GM21381 (cell line): ENCODE measurements around the gene DENND4A.
"Not testable (repeated sequence)": the region's sequence is repeated elsewhere in the genome, so short reads cannot be mapped to it uniquely, and the experiment has no call there.

Experiments used
- ATAC-seq: cut with Tn5 transposase; IDR thresholded peaks from one replicate; pipeline ENCODE4 v1.9.1; 2021; ENCODE audit warnings: mild to moderate bottlenecking, moderate library complexity; ENCODE audit not compliant: unreplicated experiment

DENND4A gene

DNA sequence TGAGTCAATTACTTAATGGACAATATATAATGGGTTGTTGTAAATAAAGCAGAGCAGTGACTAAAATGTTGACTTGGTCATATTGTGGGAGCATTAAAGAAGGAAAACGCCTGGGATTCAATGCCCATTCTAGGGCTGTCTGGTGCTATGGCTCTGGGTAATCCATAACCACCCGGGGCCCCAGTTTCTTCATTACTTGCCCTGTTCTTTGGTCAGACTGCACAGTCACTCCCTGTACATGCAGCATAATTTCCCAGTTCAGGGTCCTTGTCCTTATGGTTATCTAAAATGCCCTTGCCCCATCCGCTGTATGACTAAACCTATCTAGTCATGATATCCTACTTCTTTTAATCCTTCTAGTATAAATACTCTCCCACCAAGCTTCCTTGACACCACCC lies 27.5 kb upstream of the DENND4A start:
- no peak for ATAC-seq

DNA sequence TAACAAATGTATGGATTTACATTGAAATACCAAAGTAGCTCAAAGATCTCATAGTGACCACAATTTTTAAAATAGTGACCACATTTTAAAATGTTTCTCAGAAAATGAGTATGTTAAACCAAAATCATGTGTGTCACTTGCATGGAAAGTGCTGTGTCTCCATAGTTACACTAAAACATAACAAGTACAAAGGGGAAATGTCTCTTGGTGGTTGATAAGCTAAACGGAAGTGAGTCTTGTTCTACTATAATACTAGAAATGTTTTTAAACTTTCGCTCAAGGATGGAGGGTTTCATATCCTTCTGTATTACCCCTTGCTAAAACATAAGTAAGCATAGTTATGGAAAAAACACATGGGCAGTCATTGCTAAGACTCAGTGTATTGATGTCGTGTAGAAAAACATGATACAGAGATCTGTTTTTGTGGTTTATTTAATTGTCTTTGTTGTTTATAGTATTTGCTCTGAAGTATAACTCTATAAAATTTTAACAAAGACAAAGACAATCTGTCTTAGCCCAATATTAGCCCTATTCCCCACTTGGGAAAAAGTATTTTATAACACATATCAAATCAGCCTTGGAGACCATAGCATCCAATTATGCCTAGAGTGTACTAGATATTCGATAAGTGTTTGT lies 27.0 kb upstream of the DENND4A start:
- peak; percentile 64 for ATAC-seq

DNA sequence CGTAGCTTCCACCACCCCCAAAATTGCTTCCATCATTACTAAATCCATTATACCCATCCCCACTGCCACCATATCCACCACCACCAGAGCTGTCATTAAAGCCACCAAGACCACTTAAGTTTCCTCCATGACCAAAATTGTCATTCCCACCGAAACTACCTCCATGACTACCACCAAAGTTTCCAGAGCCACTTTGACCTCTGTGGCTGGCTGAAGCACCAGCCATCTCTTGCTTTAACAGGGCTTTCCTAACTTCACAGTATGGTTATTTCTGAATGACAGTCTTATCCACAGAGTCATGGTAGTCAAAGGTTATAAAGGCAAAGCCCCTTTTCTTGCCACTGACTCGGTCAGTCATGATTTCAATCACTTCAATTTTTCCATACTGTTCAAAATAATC lies 24.3 kb upstream of the DENND4A start:
- no peak for ATAC-seq

DNA sequence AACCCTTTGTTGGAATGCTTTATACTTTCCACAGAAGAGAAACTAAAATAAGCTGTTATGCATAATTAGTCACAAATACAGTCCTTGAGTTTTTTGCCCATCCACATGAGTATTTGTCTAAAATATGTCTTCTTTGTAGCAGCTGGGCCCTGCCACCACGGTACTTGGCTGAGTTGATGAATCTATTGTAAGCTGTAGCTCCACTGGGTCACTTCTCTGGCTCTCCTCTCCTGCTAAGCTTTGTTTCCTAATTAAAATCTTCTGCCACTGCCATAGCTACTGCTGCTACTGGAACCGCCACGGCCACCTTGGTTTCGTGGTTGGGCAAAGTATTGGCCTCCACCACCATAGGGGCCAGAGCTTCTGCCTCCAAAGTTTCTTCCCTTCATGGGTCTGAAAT lies 23.9 kb upstream of the DENND4A start:
- not testable (repeated sequence) for ATAC-seq

DNA sequence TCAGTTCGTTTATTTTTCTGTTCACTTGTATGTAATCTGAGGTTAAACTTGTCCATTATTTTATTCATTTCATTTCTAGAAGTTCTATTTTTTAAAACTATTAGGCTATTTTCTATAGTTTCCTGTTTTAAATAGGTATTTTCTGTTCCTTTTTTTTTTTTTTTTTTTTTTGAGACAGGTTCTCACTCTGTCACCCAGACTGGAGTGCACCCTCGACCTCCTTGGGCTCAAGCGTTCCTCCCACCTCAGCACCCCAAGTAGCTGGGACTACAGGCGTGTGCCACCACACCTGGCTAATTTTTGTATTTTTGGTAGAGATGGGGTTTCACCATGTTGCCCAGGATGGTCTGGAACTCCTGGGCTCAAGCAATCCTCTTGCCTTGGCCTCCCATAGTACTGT lies 22.2 kb upstream of the DENND4A start:
- not testable (repeated sequence) for ATAC-seq

DNA sequence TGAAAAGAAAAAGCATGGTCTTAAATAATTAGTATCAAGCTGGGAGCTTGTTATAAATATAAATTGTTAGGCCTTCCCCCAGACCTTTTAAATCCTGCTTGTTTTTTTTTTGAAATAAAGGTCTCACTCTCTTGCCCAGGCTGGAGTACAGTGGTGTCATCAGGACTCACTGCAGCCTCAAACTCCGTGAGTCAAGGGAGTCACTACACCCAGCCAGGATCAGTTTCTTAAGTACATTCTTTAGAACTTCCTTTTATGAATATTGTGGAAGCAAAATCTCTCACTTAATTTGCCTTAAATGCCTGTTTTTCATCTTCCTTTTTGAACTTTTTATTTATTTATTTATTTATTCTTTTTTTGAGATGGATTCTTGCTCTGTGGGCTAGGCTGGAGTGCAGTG lies 20.8 kb upstream of the DENND4A start:
- no peak for ATAC-seq

DNA sequence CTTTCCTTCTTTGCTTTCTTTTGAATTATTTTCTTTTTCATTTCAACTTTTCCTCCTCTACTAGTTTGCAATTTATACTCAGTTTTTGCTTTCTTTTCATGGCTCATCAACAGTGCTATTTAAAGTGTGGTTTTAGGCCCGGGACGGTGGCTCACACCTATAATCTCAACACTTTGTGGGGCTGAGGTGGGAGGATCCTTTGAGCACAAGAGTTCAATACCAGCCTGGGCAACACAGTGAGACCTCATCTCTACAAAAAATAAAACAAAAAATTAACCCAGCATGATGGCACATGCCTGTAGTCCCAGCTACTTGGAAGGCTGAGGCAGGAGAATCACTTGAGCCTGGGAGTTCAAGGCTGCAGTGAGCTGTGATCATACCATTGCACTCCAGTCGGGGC lies 20.4 kb upstream of the DENND4A start:
- no peak for ATAC-seq

DNA sequence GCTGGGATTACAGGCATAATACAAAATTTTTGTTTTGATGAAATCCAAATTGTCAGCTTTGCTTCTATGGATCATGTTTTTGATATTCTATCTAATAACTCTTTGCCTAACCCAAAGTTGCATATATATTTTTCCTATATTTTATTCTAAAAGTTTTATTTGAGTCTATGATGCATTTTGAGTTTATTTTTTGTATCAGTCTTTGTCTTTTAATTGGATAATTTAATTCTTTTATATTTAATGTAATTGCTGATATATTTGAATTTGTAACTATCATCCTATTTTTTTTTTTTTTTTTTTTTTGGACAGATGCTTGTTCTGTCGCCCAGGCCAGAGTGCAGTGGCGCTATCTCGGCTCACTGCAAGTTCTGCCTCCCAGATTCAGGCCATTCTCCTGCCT lies 19.7 kb upstream of the DENND4A start:
- no peak for ATAC-seq

DNA sequence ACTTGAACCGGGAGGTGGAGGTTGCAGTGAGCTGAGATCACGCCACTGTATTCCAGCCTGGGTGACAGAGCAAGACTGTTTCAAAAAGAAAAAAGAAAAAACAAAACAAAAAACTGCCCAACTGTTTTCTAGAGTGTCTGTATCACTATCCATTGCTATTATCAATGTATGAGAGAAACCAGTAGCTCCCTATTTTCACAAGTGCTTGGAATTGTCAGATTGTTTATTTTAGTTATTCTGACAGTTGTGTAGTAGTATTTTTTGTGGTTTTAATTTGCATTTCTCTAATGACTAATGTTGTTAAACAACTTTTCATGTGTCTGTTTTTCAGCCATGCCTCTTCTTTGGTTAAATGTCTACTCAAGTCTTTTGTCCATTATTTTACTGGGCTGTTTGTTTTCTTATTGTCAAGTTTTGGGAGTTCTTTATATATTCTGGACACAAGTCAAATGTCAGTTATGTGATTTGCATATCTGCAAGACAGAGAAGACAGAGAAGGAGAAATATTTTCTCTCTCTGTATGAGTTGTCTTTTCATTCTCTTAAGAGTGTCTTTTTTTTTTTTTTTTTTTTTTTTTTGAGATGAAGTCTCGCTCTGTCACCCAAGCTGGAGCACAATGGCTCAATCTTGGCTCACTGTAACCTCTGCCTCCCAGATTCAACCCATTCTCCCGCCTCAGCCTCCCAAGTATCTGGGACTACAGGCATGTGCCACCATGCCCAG lies 19.1 kb upstream of the DENND4A start:
- not testable (repeated sequence) for ATAC-seq

DNA sequence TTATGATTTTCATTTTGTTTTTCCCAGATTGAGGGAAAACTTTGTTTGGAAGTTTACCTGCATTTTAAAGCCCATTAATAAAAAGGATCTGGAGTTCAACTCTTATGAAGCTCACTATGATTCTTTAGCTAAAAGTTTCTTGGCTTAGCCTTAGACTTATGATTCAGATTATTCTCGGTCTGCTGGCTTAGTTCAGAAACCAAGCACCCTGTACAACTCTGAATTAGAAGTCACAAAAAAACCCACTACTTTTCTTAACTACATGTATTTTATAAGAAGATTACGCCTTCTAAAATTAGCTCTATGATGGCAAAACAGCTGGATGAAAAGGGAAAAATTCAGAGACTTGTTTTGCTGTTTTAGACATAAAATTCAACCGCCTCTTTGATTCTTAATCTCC lies 14.3 kb upstream of the DENND4A start:
- ATAC-seq, result no peak

DNA sequence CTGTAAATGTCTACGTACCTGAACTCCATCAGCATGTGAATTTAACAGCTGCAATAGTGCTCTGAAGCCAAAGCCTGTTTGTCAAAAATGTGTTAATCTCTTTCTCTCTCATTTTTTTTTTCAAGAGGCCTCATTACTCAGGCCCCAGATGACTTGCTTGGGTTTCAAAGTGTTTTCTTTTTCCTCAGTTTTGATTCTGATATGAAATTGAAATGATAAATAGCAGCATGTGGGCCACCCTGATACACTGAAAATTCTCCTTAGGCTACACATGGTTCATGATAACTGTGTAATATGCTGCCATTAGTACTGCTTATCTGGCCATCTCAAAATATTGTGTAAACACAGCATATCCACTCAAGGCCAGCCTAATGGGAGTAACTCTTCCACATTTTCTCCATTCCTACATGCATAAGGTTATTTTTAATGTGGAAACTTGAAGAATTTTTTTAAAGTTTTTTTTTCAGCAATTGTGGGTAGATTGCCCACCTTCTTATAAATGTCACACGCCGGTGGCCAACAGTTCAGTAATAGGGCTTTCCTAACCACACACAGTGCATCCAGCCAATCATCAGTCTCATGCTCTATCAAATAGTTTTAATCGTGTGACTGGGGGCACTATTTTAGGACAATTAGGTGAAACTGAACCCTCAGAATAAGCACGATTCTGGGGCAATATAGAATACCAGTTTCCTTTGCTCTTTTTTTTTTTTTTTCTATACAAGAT lies 13.1 kb upstream of the DENND4A start:
- no peak for ATAC-seq

DNA sequence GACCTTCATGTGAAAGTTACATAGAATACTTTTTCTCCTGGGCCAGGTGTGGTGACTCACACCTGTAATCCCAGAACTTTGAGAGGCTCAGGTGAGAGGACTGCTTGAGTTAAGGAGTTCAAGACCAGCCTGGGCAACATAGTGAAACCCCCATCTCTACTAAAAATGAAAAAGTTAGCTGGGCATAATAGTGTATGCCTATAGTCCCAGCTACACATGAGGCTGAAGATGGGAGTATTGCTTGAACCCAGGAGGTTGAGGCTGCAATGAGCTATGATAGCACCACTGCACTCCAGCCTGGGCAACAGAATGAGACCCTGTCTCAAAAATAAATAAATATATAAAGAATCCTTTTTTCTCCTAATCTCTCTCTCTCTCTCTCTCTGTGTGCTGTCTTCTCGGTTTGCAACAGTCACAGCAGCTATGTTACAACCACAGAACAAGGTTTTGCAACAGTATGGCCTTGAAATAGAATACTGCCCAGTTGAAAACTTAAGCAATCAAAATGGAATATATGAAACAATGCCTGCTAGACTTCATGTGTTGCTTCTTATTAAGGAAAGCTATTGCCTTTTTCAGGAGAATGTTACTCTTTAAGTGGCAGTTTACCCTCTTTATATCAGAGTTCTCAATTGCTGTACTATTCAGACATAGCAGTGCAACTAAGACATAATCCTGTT lies 12.3 kb upstream of the DENND4A start:
- ATAC-seq, result no peak

DNA sequence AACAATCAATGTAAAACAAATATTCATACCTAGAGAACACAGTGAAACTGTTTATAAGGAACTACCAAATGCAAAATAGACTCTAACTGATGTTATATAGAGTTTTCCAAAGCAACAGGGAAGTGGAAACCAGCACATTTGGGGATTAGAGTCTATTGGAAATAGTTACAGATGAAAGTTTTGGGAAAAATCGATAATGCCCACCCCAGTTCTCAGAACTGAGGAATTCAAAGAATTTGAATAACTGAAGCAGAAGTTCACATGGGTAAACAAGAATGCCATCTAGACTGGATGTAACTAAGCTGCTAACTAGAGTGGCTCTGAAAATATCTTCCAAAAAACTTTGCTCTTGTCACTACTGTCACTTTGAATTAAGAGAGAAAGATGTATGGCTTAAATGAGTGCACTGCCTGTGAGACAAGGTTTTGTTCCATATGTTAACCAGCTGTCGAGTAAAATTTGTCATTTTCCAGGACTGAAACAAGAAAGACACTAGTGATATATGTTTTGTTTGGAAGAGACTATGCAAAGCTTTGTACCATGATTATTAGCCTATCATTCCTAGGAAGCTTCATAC lies 9.2 kb upstream of the DENND4A start:
- ATAC-seq, result no peak

DNA sequence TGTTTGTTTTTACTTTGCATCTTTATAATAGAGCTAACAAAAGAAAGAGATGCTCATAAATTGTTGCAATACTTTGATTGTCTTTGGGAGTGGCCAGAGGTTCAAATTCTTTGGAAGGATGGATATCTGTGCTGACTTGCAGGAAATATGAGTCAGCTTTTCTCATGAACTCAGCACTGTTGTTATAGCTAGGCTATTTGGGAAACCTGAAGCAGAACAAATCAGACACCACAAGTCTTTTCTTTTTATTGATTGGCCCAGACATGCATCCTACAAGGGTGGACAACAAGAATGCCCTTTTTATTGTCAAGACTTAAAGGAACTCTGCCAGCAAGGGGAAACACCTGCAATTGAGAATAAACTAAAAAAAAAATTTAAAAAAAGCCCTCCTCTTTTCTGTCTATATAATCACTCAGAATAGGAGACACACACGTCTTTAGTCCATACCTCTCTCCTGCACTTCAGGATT lies 4.6 kb upstream of the DENND4A start:
- no peak for ATAC-seq

DNA sequence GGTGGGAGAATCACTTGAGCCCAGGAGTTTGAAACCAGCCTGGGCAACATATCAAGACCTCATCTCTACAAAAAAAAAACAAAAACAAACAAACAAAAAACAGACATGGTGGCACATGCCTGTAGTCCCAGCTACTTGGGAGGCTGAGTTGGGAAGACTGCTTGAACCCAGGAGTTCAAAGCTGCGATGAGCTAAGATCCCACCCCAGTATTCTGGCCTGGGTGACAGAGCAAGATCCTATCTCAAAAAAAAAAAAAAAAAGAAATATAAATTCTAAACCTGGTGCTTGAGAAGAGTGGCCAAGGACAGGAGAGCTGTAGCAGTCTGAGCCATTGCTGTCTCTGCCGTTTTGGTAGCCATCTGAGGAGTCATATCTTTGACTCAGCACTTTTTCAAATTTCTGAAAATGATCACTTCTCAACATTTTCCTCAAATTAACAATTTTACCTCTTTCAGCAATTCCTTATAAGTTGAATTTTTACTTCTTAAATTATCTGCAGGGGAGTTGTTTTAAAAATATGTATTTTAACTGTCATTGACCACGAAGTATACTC lies 3.6 kb upstream of the DENND4A start:
- no peak for ATAC-seq

DNA sequence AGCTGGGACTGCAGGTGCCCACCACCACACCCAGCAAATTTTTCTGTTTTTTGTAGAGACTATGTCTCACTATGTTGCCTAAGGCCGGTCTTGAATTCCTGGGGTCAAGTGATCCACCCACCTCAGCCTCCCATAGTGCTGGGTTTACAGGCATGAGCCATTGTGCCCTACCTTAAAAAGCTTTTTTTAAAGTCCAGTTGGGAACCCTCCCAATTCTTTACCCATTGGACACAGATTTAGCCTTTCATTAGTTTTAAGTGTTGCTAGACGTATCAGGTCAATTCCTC lies 1.7 kb upstream of the DENND4A start:
- ATAC-seq, result no peak

DNA sequence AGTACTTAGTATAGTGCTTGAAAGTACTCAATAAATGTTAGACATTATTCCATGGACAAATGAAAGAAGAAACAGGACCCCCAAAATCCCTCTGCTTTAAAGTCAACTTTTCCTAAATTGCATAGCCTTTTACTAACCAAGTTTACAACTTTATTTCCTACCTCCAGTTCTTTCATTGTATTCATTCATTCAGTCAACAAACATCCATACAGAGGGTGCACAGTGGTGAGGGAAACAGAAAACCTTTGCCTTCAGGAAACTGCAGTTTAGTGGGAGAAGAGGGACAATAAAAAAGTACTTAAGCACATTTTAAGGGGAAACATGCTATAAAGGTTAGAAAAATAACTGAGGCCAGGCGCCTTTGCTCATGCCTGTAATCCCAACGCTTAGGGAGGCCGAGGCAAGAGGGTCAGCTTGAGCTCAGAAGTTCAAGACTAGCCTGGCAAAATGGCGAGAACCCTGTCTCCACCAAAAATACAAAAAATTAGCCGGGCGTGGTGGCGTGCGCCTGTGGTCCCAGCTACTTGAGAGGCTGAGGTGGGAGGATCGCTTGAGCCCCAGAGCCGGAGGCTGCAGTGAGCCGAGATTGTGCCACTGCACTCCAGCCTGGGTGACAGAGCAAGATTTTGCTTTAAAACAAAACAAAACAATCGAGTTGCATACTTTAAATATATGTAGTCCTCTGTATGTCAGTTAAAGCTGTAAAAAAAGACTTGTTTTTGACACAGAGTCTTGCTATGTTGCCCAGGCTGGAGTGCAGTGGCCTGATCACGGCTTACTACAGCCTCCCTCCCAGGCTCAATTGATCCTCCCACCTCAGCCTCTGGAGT lies 1.1 kb upstream of the DENND4A start:
- ATAC-seq, result no peak

DNA sequence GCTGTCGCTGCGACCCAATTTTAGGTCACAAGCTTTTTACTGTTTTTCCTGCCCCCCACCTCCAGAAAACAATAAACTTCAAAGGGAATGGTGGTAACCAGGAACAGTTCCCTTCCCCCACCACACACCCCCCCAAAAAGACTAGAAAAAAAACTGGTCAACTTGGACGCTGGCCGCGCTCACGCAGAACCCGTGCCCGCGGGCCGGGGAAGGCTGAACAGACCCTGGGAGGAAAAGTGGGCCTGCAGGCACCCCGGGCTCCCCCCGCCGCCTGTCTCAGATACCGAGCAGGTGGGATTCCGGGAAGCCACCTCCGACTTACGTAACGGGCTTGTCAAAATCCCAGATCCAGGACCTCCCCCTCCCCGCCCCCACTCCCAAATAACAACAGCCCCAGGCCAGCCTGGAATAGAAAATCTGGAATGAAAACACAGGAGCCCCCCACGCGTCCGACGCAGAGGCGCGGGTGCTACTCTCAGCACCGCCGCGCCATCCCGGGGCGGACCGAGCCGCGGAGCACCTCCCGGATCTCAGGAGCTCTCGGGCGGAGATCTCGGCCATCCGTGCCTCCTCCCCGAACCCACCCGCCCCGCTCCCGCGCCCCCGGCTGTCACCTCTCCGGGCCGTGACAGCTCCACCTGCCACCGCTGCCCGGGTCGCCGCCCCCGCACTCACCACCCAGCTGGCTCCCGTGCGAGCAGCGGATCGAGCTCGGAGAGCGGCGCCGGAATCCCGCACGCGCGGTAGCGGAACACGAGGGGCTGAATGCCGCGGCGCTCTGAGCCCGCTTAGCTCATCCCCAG lies 557 bp downstream of the DENND4A start:
- no peak for ATAC-seq

DNA sequence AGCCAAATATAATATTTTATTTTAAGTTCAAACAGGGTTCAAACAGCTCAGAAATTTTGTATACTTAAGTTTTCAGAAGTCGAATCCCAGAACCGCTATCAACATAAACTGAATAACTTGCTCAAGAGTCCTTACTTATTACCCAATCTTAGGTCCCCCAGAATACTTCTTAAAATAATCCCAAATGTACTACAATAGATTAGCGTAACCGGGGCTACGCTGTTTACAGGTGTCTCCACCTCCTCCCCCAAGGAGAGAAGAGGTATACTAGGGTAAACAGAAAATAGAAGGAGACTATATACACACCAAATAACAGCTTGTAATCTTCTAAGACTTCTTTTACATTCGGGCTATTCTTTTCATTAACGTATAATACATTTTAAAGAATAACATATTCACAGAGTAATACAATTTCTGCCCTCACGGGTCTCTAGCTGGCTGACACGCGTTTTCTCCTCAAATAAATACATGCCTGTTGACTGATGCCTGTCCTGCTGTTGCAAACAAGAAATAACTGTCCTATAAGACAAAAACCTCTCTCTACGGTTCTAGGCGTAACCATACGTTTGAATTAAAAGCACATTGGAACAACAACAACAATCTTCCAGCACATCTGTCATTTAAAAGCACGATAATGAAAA lies 1.3 kb downstream of the DENND4A start:
- ATAC-seq, result no peak
